KOPT-K1 (cell line): ENCODE data around the gene PATJ.

Experiments used
- H3K27ac ChIP-seq: fragments of 200-600 bp; sonication (generic); 2 replicates; pipeline ENCODE4 v1.5.1; 2016; ENCODE audit warnings: antibody characterized with exemption, mild to moderate bottlenecking, low read depth, low read length; ENCODE audit not compliant: poor library complexity, severe bottlenecking
- H3K36me3 ChIP-seq: fragments of 200-600 bp; sonication (generic); 2 replicates; pipeline ENCODE4 v1.5.1; 2017; ENCODE audit warnings: antibody characterized with exemption, mild to moderate bottlenecking, low read length, moderate library complexity; ENCODE audit not compliant: insufficient read depth
- H3K9me3 ChIP-seq: fragments of 200-600 bp; sonication (generic); 2 replicates; pipeline ENCODE4 v1.5.1; 2017; ENCODE audit warnings: antibody characterized with exemption, low read length, mild to moderate bottlenecking; ENCODE audit not compliant: insufficient read depth, poor library complexity, severe bottlenecking

PATJ gene

GRCh38 chr1:61979729-61980128 is 237.4 kb downstream of the PATJ start:
- Histone ChIP-seq H3K36me3 (no peaks in the 10 kb centered on the region), H3K27ac (no peak overlapping the region), H3K9me3 (no peaks in the 10 kb centered on the region)

- no peaks in the 10 kb centered on the region for H3K36me3 ChIP-seq
- no peak overlapping the region for H3K27ac ChIP-seq
- no peaks in the 10 kb centered on the region for H3K9me3 ChIP-seq
Observed at GRCh38 chr1:61980561-61980960, 238.3 kb downstream of the PATJ start.

- Histone ChIP-seq H3K9me3 (no peaks in the 10 kb centered on the region), H3K27ac (no peak overlapping the region), H3K36me3 (no peaks in the 10 kb centered on the region)
Observed at GRCh38 chr1:61981870-61982660, 239.8 kb downstream of the PATJ start.

- Histone ChIP-seq H3K9me3 (no peaks in the 10 kb centered on the region), H3K27ac (no peak overlapping the region), H3K36me3 (no peaks in the 10 kb centered on the region)
Observed at GRCh38 chr1:61983236-61983635, 241.0 kb downstream of the PATJ start.

- no peaks in the 10 kb centered on the region for H3K9me3 ChIP-seq
- no peak overlapping the region for H3K27ac ChIP-seq
- H3K36me3 ChIP-seq: no peaks in the 10 kb centered on the region
Observed at GRCh38 chr1:61992257-61992656, 250.0 kb downstream of the PATJ start.

GRCh38 chr1:61993331-61993961 is 251.2 kb downstream of the PATJ start:
- no peaks in the 10 kb centered on the region for H3K9me3 ChIP-seq
- H3K36me3 ChIP-seq: no peaks in the 10 kb centered on the region
- H3K27ac ChIP-seq: no peak overlapping the region

GRCh38 chr1:61995641-61996040 is 253.4 kb downstream of the PATJ start:
- Histone ChIP-seq H3K9me3 (no peaks in the 10 kb centered on the region), H3K27ac (no peak overlapping the region), H3K36me3 (no peaks in the 10 kb centered on the region)

GRCh38 chr1:61997123-61997522 is 254.8 kb downstream of the PATJ start:
- H3K36me3 ChIP-seq: no peaks in the 10 kb centered on the region
- no peaks in the 10 kb centered on the region for H3K9me3 ChIP-seq
- no peak overlapping the region for H3K27ac ChIP-seq

GRCh38 chr1:62003777-62004176 is 261.5 kb downstream of the PATJ start:
- H3K27ac ChIP-seq: no peak overlapping the region
- H3K9me3 ChIP-seq: no peaks in the 10 kb centered on the region
- no peaks in the 10 kb centered on the region for H3K36me3 ChIP-seq

- no peaks in the 10 kb centered on the region for H3K9me3 ChIP-seq
- H3K36me3 ChIP-seq: no peaks in the 10 kb centered on the region
- H3K27ac ChIP-seq: no peak overlapping the region
Observed at GRCh38 chr1:62006690-62007089, 264.4 kb downstream of the PATJ start.

GRCh38 chr1:62011006-62011405 is 268.7 kb downstream of the PATJ start:
- Histone ChIP-seq H3K36me3 (no peaks in the 10 kb centered on the region), H3K9me3 (no peaks in the 10 kb centered on the region), H3K27ac (no peak overlapping the region)

GRCh38 chr1:62012095-62012494 is 269.8 kb downstream of the PATJ start:
- Histone ChIP-seq H3K9me3 (no peaks in the 10 kb centered on the region), H3K36me3 (no peaks in the 10 kb centered on the region), H3K27ac (no peak overlapping the region)

- Histone ChIP-seq H3K27ac (no peak overlapping the region), H3K36me3 (no peaks in the 10 kb centered on the region), H3K9me3 (no peaks in the 10 kb centered on the region)
Observed at GRCh38 chr1:62012836-62013235, 270.6 kb downstream of the PATJ start.

- H3K27ac ChIP-seq: no peak overlapping the region
- H3K36me3 ChIP-seq: no peaks in the 10 kb centered on the region
- no peaks in the 10 kb centered on the region for H3K9me3 ChIP-seq
Observed at GRCh38 chr1:62013264-62013663, 271.0 kb downstream of the PATJ start.

- Histone ChIP-seq H3K9me3 (no peaks in the 10 kb centered on the region), H3K27ac (no peak overlapping the region), H3K36me3 (no peaks in the 10 kb centered on the region)
Observed at GRCh38 chr1:62022382-62022983, 280.2 kb downstream of the PATJ start.
